Activated CD8-positive, alpha-beta T cell treated with anti-CD3 and anti-CD28 coated beads for 36 hours (primary cell): ENCODE measurements around the gene EBF3. TPM values are rescaled to one million over a fixed set of nuclear protein-coding genes. Genes with fewer than 3 reads are reported as not detected.

Experiments used
- ATAC-seq: fragments of 200-7000 bp; cut with Tn5 transposase; one replicate; pipeline ENCODE4 v1.10.0; 2021; ENCODE audit warnings: mild to moderate bottlenecking, moderate library complexity
- CTCF ChIA-PET: fragments of 350-600 bp; sonication (Branson Sonifier 250); formaldehyde crosslinking; loops from one replicate; lab custom pipeline; 2021; ENCODE audit warnings: antibody characterized with exemption; lab: Charles Lee
- POLR2A ChIA-PET: fragments of 350-600 bp; sonication (Branson Sonifier 250); formaldehyde crosslinking; loops from one replicate; lab custom pipeline; 2021; ENCODE audit warnings: antibody characterized with exemption; lab: Charles Lee
- DNase-seq: peaks from one replicate; pipeline ENCODE4 v3.0.0-alpha.2; 2020
- H3K27ac Mint-ChIP-seq: one replicate; pipeline ENCODE4 v1.8.0; 2021; ENCODE audit warnings: mild to moderate bottlenecking, mixed read lengths
- H3K27me3 Mint-ChIP-seq: one replicate; pipeline ENCODE4 v1.8.0; 2021; ENCODE audit warnings: mixed read lengths
- H3K36me3 Mint-ChIP-seq: one replicate; pipeline ENCODE4 v1.8.0; 2021; ENCODE audit warnings: low read depth, mixed read lengths
- H3K4me1 Mint-ChIP-seq: one replicate; pipeline ENCODE4 v1.8.0; 2021; ENCODE audit warnings: low read depth, mixed read lengths
- H3K4me3 Mint-ChIP-seq: one replicate; pipeline ENCODE4 v1.8.0; 2021; ENCODE audit warnings: mild to moderate bottlenecking, moderate library complexity, mixed read lengths
- H3K9me3 Mint-ChIP-seq: one replicate; pipeline ENCODE4 v1.8.0; 2021; ENCODE audit warnings: mixed read lengths
- intact Hi-C: fragments of 100-400 bp; cut with micrococcal nuclease; formaldehyde crosslinking; loops from one replicate; pipeline ENCODE4 v1.10.0; 2022
- total RNA-seq, 2 experiments: library from RNA; stranded (reverse); gene quantifications; one replicate each; pipeline ENCODE4 v1.2.3, GENCODE V29; 2021
- TF ChIP-seq, protein P1 (sequence below): fragments of 200-600 bp; IDR thresholded peaks from one replicate; pipeline ENCODE4 v1.8.0; 2022; ENCODE audit warnings: antibody characterized with exemption, mild to moderate bottlenecking

EBF3 gene
- total RNA-seq, 2 experiments from 2014 or later: not detected

DNA sequence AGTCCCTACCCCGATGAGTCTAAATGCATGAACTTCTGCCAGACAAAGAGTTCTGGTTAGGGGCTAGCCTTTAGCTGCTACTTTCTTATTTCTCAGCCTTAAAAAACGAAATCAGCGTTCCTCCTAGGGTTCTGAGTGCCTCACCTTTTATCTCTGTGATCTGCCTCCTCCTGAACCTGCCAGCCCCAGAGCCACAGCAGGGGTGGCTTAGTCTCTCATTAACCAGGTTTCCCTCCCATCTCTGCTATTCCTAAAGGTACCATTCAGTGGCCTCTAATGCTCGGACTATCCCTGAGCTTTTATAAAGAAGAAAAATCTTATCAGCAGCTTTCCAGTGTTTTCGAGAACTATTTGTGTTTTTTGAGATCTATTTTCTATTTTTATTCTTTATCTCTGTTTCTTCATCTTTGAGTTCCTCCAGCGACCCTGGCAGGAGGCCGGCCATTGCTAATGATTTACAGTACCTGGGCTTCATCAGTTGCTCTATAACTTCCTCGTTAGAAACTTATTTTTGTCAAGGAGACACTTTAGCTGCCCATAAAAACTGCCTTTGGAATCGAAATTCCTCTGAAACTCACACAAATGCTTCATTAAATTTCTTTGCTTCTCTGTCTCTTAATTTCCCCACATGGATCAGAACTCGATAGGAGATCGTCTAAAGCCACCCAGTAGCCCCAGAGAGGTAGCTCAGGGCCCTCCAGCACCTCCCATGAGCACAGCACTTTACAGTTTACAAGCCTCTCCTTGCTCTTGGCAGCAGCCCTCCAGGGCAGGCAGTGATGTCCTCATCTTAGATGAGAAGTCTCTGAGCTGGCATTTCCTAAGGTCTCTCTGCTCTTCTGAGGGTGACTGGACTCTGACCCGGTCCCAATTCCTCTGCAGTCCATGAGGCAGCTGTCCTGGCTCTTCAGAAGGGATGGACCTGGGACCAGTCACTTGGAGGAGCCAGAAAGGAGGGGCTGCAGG lies 149.1 kb downstream of the EBF3 start:
- Mint-ChIP-seq H3K27me3 (no peaks in the 10 kb centered on the region), H3K4me3 (no peak overlapping the region), H3K9me3 (no peaks in the 10 kb centered on the region), H3K27ac (no peak overlapping the region), H3K4me1 (no peaks in the 10 kb centered on the region), H3K36me3 (no peaks in the 10 kb centered on the region)
- POLR2A ChIA-PET: no interaction called here
- ATAC-seq: no peak
- no peak for DNase-seq
- CTCF ChIA-PET: no interaction called here
- TF ChIP-seq, protein P1, sequence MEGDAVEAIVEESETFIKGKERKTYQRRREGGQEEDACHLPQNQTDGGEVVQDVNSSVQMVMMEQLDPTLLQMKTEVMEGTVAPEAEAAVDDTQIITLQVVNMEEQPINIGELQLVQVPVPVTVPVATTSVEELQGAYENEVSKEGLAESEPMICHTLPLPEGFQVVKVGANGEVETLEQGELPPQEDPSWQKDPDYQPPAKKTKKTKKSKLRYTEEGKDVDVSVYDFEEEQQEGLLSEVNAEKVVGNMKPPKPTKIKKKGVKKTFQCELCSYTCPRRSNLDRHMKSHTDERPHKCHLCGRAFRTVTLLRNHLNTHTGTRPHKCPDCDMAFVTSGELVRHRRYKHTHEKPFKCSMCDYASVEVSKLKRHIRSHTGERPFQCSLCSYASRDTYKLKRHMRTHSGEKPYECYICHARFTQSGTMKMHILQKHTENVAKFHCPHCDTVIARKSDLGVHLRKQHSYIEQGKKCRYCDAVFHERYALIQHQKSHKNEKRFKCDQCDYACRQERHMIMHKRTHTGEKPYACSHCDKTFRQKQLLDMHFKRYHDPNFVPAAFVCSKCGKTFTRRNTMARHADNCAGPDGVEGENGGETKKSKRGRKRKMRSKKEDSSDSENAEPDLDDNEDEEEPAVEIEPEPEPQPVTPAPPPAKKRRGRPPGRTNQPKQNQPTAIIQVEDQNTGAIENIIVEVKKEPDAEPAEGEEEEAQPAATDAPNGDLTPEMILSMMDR: no peak
- intact Hi-C loops: no loop called here

DNA sequence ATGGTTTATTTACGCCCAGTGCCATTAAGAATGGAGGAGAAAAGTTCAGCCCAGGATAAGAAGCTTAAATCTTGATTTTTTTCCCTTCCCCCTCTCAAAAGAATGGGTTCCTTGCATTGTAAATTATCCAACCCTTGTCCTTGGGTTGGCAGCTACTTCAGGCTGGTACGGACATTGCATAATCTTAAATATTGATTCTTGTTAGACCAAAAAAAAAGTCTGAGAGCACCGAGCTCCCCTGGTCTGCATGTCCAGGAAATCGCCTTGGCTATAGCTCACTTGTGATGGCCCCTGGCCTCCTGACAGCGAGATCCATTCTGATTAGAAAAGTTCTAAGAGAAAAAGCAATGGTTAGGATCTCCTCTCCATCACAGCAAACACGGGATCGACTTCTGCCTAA lies 151.7 kb downstream of the EBF3 start:
- ChIA-PET POLR2A (no interaction called here), CTCF (no interaction called here)
- Mint-ChIP-seq H3K4me1 (no peaks in the 10 kb centered on the region), H3K27me3 (no peaks in the 10 kb centered on the region), H3K36me3 (no peaks in the 10 kb centered on the region), H3K27ac (no peak overlapping the region), H3K9me3 (no peaks in the 10 kb centered on the region), H3K4me3 (no peak overlapping the region)
- intact Hi-C loops: no loop called here
- TF ChIP-seq, protein P1: no peak
- ATAC-seq: no peak
- no peak for DNase-seq

DNA sequence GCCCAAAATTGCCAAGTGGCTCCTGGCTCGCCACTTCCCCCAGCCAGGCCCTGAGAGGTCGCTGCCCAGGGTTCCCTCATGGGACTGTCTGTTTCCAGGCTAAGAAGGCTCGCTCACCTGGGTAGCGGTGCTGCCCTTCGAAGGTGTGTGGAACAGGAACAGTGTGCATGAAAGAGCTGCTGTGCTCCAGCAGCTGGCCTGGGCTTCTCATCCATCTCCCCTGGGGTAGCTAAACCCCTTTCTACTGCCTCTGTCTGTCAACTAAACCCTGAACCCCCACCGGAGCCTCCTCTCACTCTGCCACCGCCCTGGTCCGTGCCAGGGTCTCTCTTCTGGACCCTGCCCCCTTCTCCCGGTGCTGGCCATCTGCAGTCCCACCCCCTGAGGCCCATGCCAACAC lies 152.9 kb downstream of the EBF3 start:
- ChIA-PET CTCF (no interaction called here), POLR2A (interaction anchor here (0.6 kb wide), 1 partner anchor 47 kb away, joined by 3 read pairs; no protein-coding TSS in a partner anchor)
- Mint-ChIP-seq H3K4me3 (no peak overlapping the region), H3K27ac (no peak overlapping the region), H3K36me3 (no peaks in the 10 kb centered on the region), H3K4me1 (no peaks in the 10 kb centered on the region), H3K9me3 (peaks cover 8% of the 10 kb centered on the region), H3K27me3 (no peaks in the 10 kb centered on the region)
- intact Hi-C loops: no loop called here
- TF ChIP-seq, protein P1: no peak
- no peak for DNase-seq
- ATAC-seq: no peak

DNA sequence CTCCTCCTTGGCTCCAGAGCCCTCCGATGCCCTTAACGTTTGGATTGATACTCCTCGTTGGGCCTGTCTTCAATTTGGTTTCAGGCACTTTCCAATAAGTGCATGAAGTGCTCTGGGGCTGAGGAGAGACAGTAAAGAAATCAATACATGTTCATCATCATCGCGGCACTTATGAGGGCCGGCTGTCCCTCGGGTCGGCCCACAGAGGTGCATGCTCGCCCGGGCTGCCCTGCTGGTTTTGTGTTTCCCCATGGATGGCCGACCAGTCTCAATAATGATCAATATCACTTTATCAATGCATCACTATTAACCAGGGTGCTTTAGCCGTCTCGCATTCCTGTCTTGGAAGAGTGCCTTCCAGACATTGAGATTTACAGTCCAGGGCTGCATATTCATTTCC lies 154.2 kb downstream of the EBF3 start:
- ChIA-PET CTCF (no interaction called here), POLR2A (no interaction called here)
- peaks cover 9% of the 10 kb centered on the region for H3K9me3 Mint-ChIP-seq
- no peak overlapping the region for H3K4me3 Mint-ChIP-seq
- H3K36me3 Mint-ChIP-seq: no peaks in the 10 kb centered on the region
- DNase-seq (no peak), ATAC-seq (no peak)
- no peaks in the 10 kb centered on the region for H3K4me1 Mint-ChIP-seq
- H3K27me3 Mint-ChIP-seq: no peaks in the 10 kb centered on the region
- no peak overlapping the region for H3K27ac Mint-ChIP-seq
- intact Hi-C loops: no loop called here
- TF ChIP-seq, protein P1: no peak

DNA sequence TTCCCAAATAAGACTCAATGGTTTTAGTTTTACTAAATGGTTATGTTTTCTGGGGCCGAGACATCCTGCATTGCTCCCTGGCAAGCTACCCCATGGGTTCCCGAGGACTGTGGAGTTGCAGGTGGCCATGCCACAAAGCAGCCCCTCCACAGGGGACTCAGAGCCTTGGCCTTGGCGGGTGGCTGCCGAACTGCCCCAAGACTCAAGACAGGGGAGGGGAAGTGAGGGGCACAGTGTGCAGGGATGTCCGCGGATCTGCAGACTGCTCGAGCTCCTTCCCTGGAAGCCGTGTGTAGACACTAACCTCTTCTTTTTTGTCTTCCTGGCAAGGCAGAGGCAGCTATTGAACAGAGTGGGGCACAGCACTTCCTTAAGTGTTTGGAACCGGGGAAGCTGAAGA lies 154.6 kb downstream of the EBF3 start:
- ATAC-seq: no peak
- CTCF ChIA-PET: no interaction called here

More for the DNA sequence above, 154.6 kb downstream of the EBF3 start:
- POLR2A ChIA-PET: no interaction called here
- intact Hi-C loops: no loop called here
- no peaks in the 10 kb centered on the region for H3K36me3 Mint-ChIP-seq
- TF ChIP-seq, protein P1: no peak
- no peaks in the 10 kb centered on the region for H3K27me3 Mint-ChIP-seq
- no peak overlapping the region for H3K4me3 Mint-ChIP-seq
- no peak overlapping the region for H3K27ac Mint-ChIP-seq
- H3K4me1 Mint-ChIP-seq: no peaks in the 10 kb centered on the region
- no peak for DNase-seq
- H3K9me3 Mint-ChIP-seq: peaks cover 9% of the 10 kb centered on the region
